AG04449 (cell line): ENCODE data around the gene MRPL20.
A peak's percentile ranks its signal among the peaks of the same experiment; 100 is the strongest.

Experiments
- CTCF ChIA-PET: fragments of 350-600 bp; formaldehyde crosslinking; extraction: SDS; loops from one replicate; lab custom pipeline; 2021; ENCODE audit warnings: antibody characterized with exemption; lab: Yijun Ruan, JAX
- POLR2A ChIA-PET: fragments of 400-600, 350-600 bp; formaldehyde crosslinking; extraction: SDS; loops from one replicate; lab custom pipeline; 2020; ENCODE audit warnings: antibody characterized with exemption, inconsistent platforms; lab: Yijun Ruan, JAX
- DNase-seq: peaks from one replicate; pipeline ENCODE4 v3.0.0-alpha.2; 2010; ENCODE audit warnings: low read depth, low spot score
- H3K4me3 ChIP-seq: 2 replicates; pipeline ENCODE4 v1.5.1; 2011; ENCODE audit warnings: low read depth, mild to moderate bottlenecking, control low read depth, low read length
- TF ChIP-seq, protein P1 (sequence below): IDR thresholded peaks from one replicate; pipeline ENCODE4 v1.5.1; 2011; ENCODE audit warnings: mild to moderate bottlenecking, moderate library complexity, low read length, control low read depth, inconsistent platforms; ENCODE audit not compliant: insufficient read depth; ENCODE audit errors: missing control alignments

Gene MRPL20

DNA sequence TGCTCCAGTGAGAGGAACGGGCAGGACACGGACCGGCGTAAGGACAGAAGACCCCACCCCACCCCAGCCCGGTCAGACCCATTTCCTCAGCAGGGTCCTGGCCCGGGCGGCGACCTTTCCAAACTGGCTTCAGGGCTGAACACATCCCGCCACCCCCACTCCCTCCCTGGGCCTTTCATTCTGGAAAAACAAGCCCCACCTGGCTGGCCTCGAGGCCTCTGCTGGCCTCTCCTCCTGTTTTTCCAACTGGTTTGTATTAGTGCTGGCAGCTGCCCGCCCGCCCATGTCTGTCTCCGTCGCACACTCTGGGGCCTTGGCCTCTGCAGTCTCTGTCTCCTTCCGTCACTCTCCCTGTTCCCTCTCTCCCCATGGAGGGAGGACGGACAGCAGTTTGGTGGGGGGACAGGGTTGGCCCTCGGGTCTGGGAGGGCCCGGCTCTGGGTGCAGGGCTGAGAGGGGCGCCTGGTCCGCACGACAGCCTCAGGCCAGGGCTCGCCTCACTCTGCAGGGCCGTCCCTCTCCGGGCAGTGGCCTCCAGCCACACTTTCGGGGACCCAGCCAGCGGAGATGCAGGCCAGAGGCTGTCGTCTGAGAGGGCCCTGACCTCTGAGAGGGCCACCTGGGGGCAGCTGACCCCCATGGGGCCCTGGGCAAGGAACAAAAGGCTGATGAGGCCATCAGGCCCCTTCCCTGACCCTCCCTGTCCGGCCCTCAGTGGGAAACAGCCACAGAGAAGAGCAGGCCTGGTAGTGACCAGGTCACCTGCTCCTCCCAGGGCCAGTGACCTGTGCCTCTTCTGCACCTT is 47.2 kb downstream of the MRPL20 start:
- CTCF ChIA-PET = interaction anchor here (3.3 kb wide), 1 partner anchor 11 kb away, joined by 27 read pairs; no protein-coding TSS in a partner anchor
- TF ChIP-seq, protein P1, sequence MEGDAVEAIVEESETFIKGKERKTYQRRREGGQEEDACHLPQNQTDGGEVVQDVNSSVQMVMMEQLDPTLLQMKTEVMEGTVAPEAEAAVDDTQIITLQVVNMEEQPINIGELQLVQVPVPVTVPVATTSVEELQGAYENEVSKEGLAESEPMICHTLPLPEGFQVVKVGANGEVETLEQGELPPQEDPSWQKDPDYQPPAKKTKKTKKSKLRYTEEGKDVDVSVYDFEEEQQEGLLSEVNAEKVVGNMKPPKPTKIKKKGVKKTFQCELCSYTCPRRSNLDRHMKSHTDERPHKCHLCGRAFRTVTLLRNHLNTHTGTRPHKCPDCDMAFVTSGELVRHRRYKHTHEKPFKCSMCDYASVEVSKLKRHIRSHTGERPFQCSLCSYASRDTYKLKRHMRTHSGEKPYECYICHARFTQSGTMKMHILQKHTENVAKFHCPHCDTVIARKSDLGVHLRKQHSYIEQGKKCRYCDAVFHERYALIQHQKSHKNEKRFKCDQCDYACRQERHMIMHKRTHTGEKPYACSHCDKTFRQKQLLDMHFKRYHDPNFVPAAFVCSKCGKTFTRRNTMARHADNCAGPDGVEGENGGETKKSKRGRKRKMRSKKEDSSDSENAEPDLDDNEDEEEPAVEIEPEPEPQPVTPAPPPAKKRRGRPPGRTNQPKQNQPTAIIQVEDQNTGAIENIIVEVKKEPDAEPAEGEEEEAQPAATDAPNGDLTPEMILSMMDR = no peak
- peak overlapping the region; percentile 29 for H3K4me3 ChIP-seq
- peak; percentile 40 for DNase-seq
- POLR2A ChIA-PET = interaction anchor here (0.6 to 2.1 kb wide), 6 partner anchors 12 to 362 kb away, joined by 3 to 15 read pairs (median 3); partner anchors contain the start of gene AURKAIP1

GRCh38 chr1:1359308-1359663 is 47.8 kb downstream of the MRPL20 start:
- CTCF ChIA-PET = interaction anchor here (0.6 to 3.3 kb wide), 2 partner anchors 11 to 12 kb away, joined by 4 to 27 read pairs; no protein-coding TSS in a partner anchor
- POLR2A ChIA-PET = interaction anchor here (1.3 to 2.1 kb wide), 3 partner anchors 12 to 40 kb away, joined by 3 to 15 read pairs (median 9); partner anchors contain the start of genes AURKAIP1 and CCNL2
- TF ChIP-seq, protein P1 = no peak
- DNase-seq = peak; percentile 36
- peak overlapping the region; percentile 85 for H3K4me3 ChIP-seq

DNA sequence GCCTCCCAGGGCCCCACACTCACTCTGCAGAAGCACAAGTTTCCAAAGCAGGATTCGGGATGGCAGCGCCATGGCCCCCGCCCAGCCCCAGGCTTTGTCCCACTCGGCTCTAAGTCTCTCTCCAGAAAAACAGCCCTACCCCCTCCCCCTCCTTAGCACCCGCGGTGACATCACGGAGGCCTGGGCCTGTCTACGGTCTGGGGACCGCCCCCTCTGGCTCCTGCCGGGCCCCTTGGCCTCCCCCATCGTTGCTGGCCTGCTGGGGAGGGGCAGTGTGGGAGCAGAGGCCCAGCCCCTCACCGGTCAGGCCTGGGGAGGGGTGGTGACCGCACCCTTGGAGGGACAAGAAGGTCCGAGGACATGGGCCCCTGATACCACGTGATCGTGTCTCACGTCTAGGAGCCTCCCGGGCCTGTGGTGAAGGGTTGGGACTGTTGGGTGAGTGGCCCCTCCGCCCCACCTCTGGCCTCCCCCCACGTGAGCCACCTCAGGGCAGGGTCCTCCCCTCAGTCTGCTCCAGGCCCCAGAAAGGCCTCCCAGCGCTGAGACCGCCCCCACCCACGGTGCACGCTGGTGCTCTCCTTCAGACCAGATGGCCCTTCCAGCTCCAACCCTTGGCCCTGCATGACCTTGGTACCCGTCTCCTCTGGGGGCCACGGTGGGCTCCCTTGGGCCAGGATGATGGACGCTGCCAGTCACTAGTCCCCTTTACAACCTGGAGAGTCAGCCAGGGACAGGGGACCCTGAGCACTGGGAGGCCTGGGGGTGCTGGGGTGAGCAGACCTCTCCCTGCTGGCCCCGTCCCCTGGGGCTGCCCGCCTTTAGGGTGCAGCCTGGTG is 48.4 kb downstream of the MRPL20 start, which contains the start of gene MXRA8:
MXRA8 (minus strand) TSS at position 123 of the 839 bp plus-strand sequence; CDS start at position 72, 51 bp downstream.
- peak; percentile 31 for DNase-seq
- peak within 1 kb of the TSS; percentile 85 for H3K4me3 ChIP-seq
- TF ChIP-seq, protein P1 = no peak
- ChIA-PET CTCF (interaction anchor here (0.6 to 3.3 kb wide), 5 partner anchors 10 to 40 kb away, joined by 3 to 27 read pairs (median 4); partner anchors contain the start of gene CCNL2), POLR2A (interaction anchor here (1.3 to 2.2 kb wide), 4 partner anchors 11 to 40 kb away, joined by 3 to 15 read pairs (median 8); partner anchors contain the start of genes AURKAIP1 and CCNL2)

DNA sequence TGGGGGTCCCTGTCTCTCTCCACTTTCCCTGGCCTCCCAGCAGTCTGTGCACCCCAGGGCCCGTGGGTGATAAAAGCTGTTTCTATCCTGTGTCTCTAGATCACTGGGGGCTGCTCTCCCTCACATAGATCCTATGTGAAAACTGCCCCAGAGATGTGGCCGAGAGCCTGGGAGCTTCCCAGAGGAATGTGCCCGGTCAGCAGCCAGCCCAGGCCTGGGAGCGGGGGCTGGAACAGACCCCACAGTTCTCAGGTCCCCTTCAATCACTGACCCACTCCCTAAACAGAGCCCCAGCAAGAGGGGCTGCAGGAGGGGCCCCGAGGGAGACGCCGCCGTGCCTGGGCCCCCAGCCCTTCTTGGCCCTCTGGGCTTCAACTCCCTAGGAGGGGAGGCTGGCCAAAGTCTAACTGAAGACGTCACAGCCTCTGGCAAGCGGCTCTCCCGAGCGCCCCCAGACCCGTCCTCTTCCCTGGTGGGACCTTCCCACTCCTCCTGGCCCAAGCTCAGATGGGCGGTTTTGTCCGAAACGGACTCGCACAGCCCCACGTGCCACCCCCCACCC is 49.1 kb downstream of the MRPL20 start:
- H3K4me3 ChIP-seq = peak overlapping the region; percentile 85
- TF ChIP-seq, protein P1 = no peak
- ChIA-PET CTCF (interaction anchor here (0.7 to 3.3 kb wide), 6 partner anchors 10 to 41 kb away, joined by 3 to 27 read pairs (median 4); partner anchors contain the start of gene CCNL2), POLR2A (interaction anchor here (1.1 to 2.2 kb wide), 4 partner anchors 10 to 67 kb away, joined by 3 to 15 read pairs (median 6); partner anchors contain the start of genes AURKAIP1 and CCNL2)
- DNase-seq = no peak

- ChIA-PET CTCF (interaction anchor here (0.7 to 3.3 kb wide), 5 partner anchors 9 to 14 kb away, joined by 3 to 27 read pairs (median 4); no protein-coding TSS in a partner anchor), POLR2A (interaction anchor here (1.1 to 2.2 kb wide), 2 partner anchors 9 to 66 kb away, joined by 3 to 8 read pairs; no protein-coding TSS in a partner anchor)
- peak overlapping the region; percentile 85 for H3K4me3 ChIP-seq
- TF ChIP-seq, protein P1 = no peak
- no peak for DNase-seq
Observed at GRCh38 chr1:1356796-1357401, 50.2 kb downstream of the MRPL20 start.
